CD4-positive, alpha-beta T cell treated with Interleukin-15 for 1 hour (primary cell): ENCODE data around the gene CACNG4.
"Not testable (repeated sequence)": the region's sequence is repeated elsewhere in the genome, so short reads cannot be mapped to it uniquely, and the experiment has no call there.

Experiments
- DNase-seq: peaks from one replicate; pipeline ENCODE4 v3.0.0-alpha.2; 2020

CACNG4 gene

GRCh38 chr17:67018471-67019434, 54.2 kb downstream of the CACNG4 start:
- no peak for DNase-seq

- DNase-seq: no peak
Measured at GRCh38 chr17:67019809-67020208, 55.3 kb downstream of the CACNG4 start.

- DNase-seq: no peak
Measured at GRCh38 chr17:67020293-67020766, 55.8 kb downstream of the CACNG4 start.

GRCh38 chr17:67021196-67021595, 56.7 kb downstream of the CACNG4 start:
- no peak for DNase-seq

- no peak for DNase-seq
Measured at GRCh38 chr17:67021743-67022450, 57.4 kb downstream of the CACNG4 start.

GRCh38 chr17:67022451-67022810, 57.9 kb downstream of the CACNG4 start:
- DNase-seq: no peak

- no peak for DNase-seq
Measured at GRCh38 chr17:67024736-67025135, 60.2 kb downstream of the CACNG4 start.

- no peak for DNase-seq
Measured at GRCh38 chr17:67025216-67025792, 60.8 kb downstream of the CACNG4 start.

- DNase-seq: no peak
Measured at GRCh38 chr17:67026341-67026740, 61.8 kb downstream of the CACNG4 start.

GRCh38 chr17:67027031-67027628, 62.6 kb downstream of the CACNG4 start:
- no peak for DNase-seq

GRCh38 chr17:67030641-67031040, 66.1 kb downstream of the CACNG4 start:
- no peak for DNase-seq

- no peak for DNase-seq
Measured at GRCh38 chr17:67032382-67032781, 67.9 kb downstream of the CACNG4 start.

GRCh38 chr17:67032985-67033384, 68.5 kb downstream of the CACNG4 start:
- DNase-seq: no peak

GRCh38 chr17:67033613-67034012, 69.1 kb downstream of the CACNG4 start:
- no peak for DNase-seq

- DNase-seq: no peak
Measured at GRCh38 chr17:67035131-67036083, 70.9 kb downstream of the CACNG4 start.

- no peak for DNase-seq
Measured at GRCh38 chr17:67038861-67039365, 74.4 kb downstream of the CACNG4 start.

- no peak for DNase-seq
Measured at GRCh38 chr17:67040652-67041051, 76.1 kb downstream of the CACNG4 start.

GRCh38 chr17:67041119-67041518, 76.6 kb downstream of the CACNG4 start:
- DNase-seq: not testable (repeated sequence)

GRCh38 chr17:67041531-67041930, 77.0 kb downstream of the CACNG4 start:
- DNase-seq: no peak

- DNase-seq: no peak
Measured at GRCh38 chr17:67041941-67042899, 77.7 kb downstream of the CACNG4 start.
